ENCODE measurements around the gene TMPRSS9. TPM values are rescaled to one million over a fixed set of nuclear protein-coding genes. Genes with fewer than 3 reads are reported as not detected.

The TMPRSS9 gene
- total and polyA plus RNA-seq, 4 donors: 0.05 to 0.37 (median 0.09) TPM; not detected in 1

DNA sequence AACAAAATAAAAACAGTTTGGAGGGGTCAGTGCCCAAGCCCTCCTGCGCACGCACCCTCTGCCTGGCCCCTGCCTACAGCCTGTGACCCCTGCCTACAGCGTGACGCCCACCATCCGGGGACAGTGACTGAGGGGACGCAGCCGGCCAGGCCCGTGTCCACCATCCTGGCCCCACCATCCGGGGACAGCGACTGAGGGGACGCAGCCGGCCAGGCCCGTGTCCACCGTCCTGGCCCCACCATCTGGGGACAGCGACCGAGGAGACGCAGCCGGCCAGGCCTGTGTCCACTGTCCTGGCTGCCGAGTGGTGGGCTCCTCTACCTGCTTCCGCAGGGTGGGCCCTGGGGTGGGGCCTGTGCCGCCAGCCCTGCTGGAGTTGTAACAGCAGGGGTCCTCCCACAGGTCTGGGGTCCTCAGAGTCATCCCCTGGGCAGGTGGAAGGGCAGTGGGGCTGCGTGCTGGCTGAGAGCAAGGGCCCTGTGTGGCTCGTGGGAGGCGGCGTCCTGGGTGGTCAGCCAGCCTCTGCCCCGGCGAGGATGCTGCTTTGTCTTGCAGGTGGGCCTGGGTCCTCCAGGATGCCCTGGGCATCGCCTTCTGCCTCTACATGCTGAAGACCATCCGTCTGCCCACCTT, 17.3 kb upstream of the TMPRSS9 start:
- H3K4me3 ChIP-seq: no peak overlapping the region
- TF ChIP-seq, protein P1, sequence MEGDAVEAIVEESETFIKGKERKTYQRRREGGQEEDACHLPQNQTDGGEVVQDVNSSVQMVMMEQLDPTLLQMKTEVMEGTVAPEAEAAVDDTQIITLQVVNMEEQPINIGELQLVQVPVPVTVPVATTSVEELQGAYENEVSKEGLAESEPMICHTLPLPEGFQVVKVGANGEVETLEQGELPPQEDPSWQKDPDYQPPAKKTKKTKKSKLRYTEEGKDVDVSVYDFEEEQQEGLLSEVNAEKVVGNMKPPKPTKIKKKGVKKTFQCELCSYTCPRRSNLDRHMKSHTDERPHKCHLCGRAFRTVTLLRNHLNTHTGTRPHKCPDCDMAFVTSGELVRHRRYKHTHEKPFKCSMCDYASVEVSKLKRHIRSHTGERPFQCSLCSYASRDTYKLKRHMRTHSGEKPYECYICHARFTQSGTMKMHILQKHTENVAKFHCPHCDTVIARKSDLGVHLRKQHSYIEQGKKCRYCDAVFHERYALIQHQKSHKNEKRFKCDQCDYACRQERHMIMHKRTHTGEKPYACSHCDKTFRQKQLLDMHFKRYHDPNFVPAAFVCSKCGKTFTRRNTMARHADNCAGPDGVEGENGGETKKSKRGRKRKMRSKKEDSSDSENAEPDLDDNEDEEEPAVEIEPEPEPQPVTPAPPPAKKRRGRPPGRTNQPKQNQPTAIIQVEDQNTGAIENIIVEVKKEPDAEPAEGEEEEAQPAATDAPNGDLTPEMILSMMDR (IDR thresholded peaks at IDR 0.05; ENCODE audit: control extremely low read depth, extremely low read depth): no peak
- WGBS, 2 donors: 93 to 96% methylated on average over 29 of the region's 29 CpGs
- H3K9me3 ChIP-seq (ENCODE audit: control insufficient read depth in 4 of 4, insufficient read depth in 3 of 4, low read length in 3 of 4): no peaks in the 10 kb centered on the region
- peaks cover 0 to 16% (median 0%) of the 10 kb centered on the region in 5 donors for H3K4me1 ChIP-seq (ENCODE audit: control insufficient read depth in 5 of 5, insufficient read depth in 5 of 5, low read length in 5 of 5)
- H3K27me3 ChIP-seq (ENCODE audit: control insufficient read depth in 3 of 3, insufficient read depth in 3 of 3, low read length in 2 of 3): no peaks in the 10 kb centered on the region
- DNase-seq: no peak
- H3K27ac ChIP-seq (ENCODE audit: low read depth in 1 of 2, low read length in 1 of 2): no peak overlapping the region
- H3K9ac ChIP-seq (ENCODE audit: insufficient read depth in 1 of 2, low read length in 2 of 2): no peak overlapping the region
- no peak for ATAC-seq (ENCODE audit: insufficient read depth, low FRiP score)
- peaks cover 0 to 40% (median 7%) of the 10 kb centered on the region in 4 donors for H3K36me3 ChIP-seq (ENCODE audit: control insufficient read depth in 4 of 4, insufficient read depth in 4 of 4, low read length in 4 of 4)

DNA sequence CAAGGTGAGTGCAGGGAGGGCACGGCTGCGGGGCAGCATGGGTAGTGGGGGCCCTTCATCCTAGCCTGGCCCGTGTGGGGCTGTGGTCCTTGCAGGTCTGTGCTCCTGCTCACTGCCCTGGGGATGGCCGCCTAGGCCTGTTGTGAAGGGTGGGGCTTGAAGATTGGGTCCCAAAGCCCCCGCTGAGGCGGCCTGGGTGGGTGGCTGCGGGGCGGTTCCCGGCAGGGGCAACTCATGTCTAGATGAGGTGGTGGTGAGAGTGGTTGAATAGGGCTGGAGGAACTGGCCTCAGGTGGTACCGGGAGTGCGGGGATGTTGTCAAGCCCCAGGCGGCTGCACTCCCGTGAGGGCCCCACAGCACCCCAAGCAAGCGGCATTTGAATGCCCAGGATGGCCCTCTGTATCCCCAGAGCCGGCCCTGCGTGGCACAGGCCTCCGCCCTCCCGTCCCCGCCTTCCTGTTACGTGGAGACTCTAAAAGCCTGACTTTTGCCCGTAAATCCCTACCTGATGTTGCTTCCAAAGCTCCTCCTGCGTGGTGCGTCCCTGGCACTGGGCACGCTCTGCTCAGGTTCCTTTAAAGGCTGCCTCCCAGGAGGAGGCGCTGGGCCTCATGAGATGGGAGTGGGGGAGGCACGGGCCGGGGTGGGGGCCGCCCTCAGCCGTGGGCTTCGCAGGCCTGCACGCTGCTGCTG, 16.6 kb upstream of the TMPRSS9 start:
- Histone ChIP-seq H3K9me3 (ENCODE audit: control insufficient read depth in 4 of 4, insufficient read depth in 3 of 4, low read length in 3 of 4) (no peaks in the 10 kb centered on the region), H3K4me3 (no peak overlapping the region), H3K36me3 (ENCODE audit: control insufficient read depth in 4 of 4, insufficient read depth in 4 of 4, low read length in 4 of 4) (peaks cover 0 to 39% (median 7%) of the 10 kb centered on the region in 4 donors), H3K27me3 (ENCODE audit: control insufficient read depth in 3 of 3, insufficient read depth in 3 of 3, low read length in 2 of 3) (no peaks in the 10 kb centered on the region), H3K27ac (ENCODE audit: low read depth in 1 of 2, low read length in 1 of 2) (no peak overlapping the region), H3K9ac (ENCODE audit: insufficient read depth in 1 of 2, low read length in 2 of 2) (no peak overlapping the region), H3K4me1 (ENCODE audit: control insufficient read depth in 5 of 5, insufficient read depth in 5 of 5, low read length in 5 of 5) (peaks cover 0 to 16% (median 0%) of the 10 kb centered on the region in 5 donors)
- 93 to 98% methylated on average over 31 of the region's 31 CpGs for WGBS, 2 donors
- ATAC-seq (ENCODE audit: insufficient read depth, low FRiP score): no peak
- TF ChIP-seq, protein P1 (IDR thresholded peaks at IDR 0.05; ENCODE audit: control extremely low read depth, extremely low read depth): no peak
- DNase-seq: no peak

DNA sequence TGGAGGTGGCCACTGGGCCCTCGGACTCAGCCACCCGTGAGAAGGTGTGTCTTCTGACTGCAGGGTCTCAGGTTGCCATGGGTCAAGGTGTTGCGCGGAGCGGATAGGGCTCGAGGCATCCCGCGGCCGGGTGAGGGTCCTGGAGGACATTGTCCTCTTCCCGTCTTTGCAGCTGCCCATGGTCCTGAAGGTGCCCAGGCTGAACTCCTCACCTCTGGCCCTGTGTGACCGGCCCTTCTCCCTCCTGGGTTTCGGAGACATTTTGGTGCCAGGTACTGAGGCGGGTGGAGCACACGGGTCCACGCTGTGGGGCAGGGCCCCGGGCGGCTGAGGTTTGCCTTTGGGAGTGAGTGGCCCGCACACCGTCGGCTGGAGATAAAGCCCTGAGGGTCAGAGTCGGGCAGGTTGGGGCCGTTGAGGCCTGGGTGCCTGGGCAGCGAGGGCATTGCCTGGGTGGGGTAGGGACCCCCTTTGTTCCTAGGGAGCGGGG, 15.6 kb upstream of the TMPRSS9 start:
- H3K9me3 ChIP-seq (ENCODE audit: control insufficient read depth in 4 of 4, insufficient read depth in 3 of 4, low read length in 3 of 4): no peaks in the 10 kb centered on the region
- no peak overlapping the region for H3K27ac ChIP-seq (ENCODE audit: low read depth in 1 of 2, low read length in 1 of 2)
- H3K9ac ChIP-seq (ENCODE audit: insufficient read depth in 1 of 2, low read length in 2 of 2): no peak overlapping the region
- TF ChIP-seq, protein P1 (IDR thresholded peaks at IDR 0.05; ENCODE audit: control extremely low read depth, extremely low read depth): no peak
- no peak for ATAC-seq (ENCODE audit: insufficient read depth, low FRiP score)
- peaks cover 0 to 16% (median 0%) of the 10 kb centered on the region in 5 donors for H3K4me1 ChIP-seq (ENCODE audit: control insufficient read depth in 5 of 5, insufficient read depth in 5 of 5, low read length in 5 of 5)
- WGBS, 2 donors: 96 to 97% methylated on average over 24 of the region's 24 CpGs
- peaks cover 0 to 34% (median 9%) of the 10 kb centered on the region in 4 donors for H3K36me3 ChIP-seq (ENCODE audit: control insufficient read depth in 4 of 4, insufficient read depth in 4 of 4, low read length in 4 of 4)
- no peak for DNase-seq
- H3K27me3 ChIP-seq (ENCODE audit: control insufficient read depth in 3 of 3, insufficient read depth in 3 of 3, low read length in 2 of 3): no peaks in the 10 kb centered on the region
- H3K4me3 ChIP-seq: no peak overlapping the region
